Body of pancreas (tissue), 4 donors: ENCODE measurements around the gene PP2D1.

Source experiments
- CTCF ChIP-seq, 7 experiments: fragments of 450-650 bp in 4 of 7; fragments of 200-600 bp in 3 of 7; sonication (generic) in 3 of 7; IDR thresholded peaks; one replicate each; pipeline ENCODE4 v1.5.1; 2016 to 2019; ENCODE audit warnings: antibody characterized with exemption in 7 of 7
- POLR2A ChIP-seq, 3 donors: fragments of 450-650 bp; IDR thresholded peaks; one replicate each; pipeline ENCODE4 v1.6.1; 2016; ENCODE audit warnings: antibody characterized with exemption in 3 of 3, mild to moderate bottlenecking in 2 of 3

DNA sequence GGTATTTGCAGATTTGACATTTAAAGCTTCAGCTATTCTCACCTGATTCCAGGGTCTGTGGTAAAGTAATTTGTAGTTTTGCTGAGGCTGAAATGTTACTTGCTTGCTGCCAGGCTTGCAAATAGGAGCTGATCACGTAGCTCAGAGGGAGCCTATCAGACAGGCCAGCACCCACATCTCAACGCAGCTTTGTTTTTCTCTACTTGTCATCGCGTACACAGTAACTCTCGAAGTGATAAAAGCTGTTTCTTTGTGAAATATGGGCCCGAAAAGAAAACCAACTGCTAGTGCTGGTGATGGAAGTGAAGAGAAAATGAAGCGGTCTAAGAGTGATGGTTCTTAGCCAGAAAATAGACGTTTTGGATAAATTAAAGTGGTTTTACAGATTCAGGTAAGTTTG, 41.7 kb downstream of the PP2D1 start:
- TF ChIP-seq CTCF (IDR thresholded peaks at IDR 0.05) (no peak), POLR2A (IDR thresholded peaks at IDR 0.05) (no peak)
